ENCODE results near the gene MTG2. TPM values are rescaled to one million over a fixed set of nuclear protein-coding genes. Genes with fewer than 3 reads are reported as not detected.
A peak's percentile ranks its signal among the peaks of the same experiment; 100 is the strongest.

Gene MTG2
- total and polyA plus RNA-seq, 2 of the 13 experiments (the other 11 are each of a cell fraction or from before 2014, with no cell fraction given), result 20.4 to 37.8 TPM

GRCh38 chr20:62137478-62138203 is 45.2 kb upstream of the MTG2 start:
- Histone ChIP-seq H3K36me3 (replicated peaks in 1 of 2; ENCODE audit: control insufficient read depth in 1 of 2, insufficient read depth in 2 of 2, low read length in 2 of 2) (peaks cover 51 to 75% of the 10 kb centered on the region in 2 experiments), H3K4me1 (ENCODE audit: insufficient read depth, low read length) (peaks cover 50% of the 10 kb centered on the region), H3K9me3 (ENCODE audit: low read length) (no peaks in the 10 kb centered on the region), H4K20me1 (ENCODE audit: insufficient read depth, low read length) (peaks cover 56% of the 10 kb centered on the region), H3K4me3 (replicated peaks in 1 of 3; ENCODE audit: insufficient read depth in 1 of 3, low read depth in 2 of 3, low read length in 3 of 3) (no peak overlapping the region), H3K79me2 (ENCODE audit: insufficient read depth, low read length) (peaks cover 36% of the 10 kb centered on the region), H2AFZ (ENCODE audit: low read length) (no peak overlapping the region), H3K9ac (ENCODE audit: insufficient read depth, low read depth, low read length) (no peak overlapping the region), H3K27ac (ENCODE audit: extremely low read length, insufficient read depth, low read length) (no peak overlapping the region), H3K4me2 (ENCODE audit: low read depth, low read length) (no peak overlapping the region), H3K27me3 (ENCODE audit: control insufficient read depth in 1 of 2, insufficient read depth in 2 of 2, low read length in 2 of 2) (no peaks in the 10 kb centered on the region; a peak in 1 of 5 replicates)
- no peak for DNase-seq (ENCODE audit: low spot score)
- no peak for FAIRE-seq
- CTCF ChIA-PET (ENCODE audit: low intra/inter-chr PET ratio, low total read pairs), result interaction anchor here (0.8 to 3.5 kb wide), 3 partner anchors 71 to 157 kb away, joined by 3 to 48 read pairs (median 6); no protein-coding TSS in a partner anchor
- BruUV-seq (replicated peaks), result no TSS peak
- ATAC-seq, result no peak
- in situ Hi-C loops (cut with HindIII; ENCODE audit: extremely low pct_ligation_motif_present, low pct_unique_long_range_greater_than_20kb) (no loop called here), intact Hi-C loops (cut with micrococcal nuclease; ENCODE audit: unreplicated experiment) (loop anchor here (1.0 to 5.0 kb wide), 3 partner anchors 15 to 126 kb away; partner anchors contain the start of genes LSM14B and TAF4)
- POLR2A ChIA-PET, result interaction anchor here (4.1 to 7.8 kb wide), 3 partner anchors 15 to 127 kb away, joined by 15 to 86 read pairs (median 35); partner anchors contain the start of genes LSM14B and TAF4
- WGBS (ENCODE audit: low lambda C conversion rate), result 97% methylated on average over 8 of the region's 8 CpGs
- TF ChIP-seq ZNF678 (CRISPR knock-in tag; IDR thresholded peaks at IDR 0.05), result no peak
- no peak for TF ChIP-seq ZSCAN22 (CRISPR knock-in tag; IDR thresholded peaks at IDR 0.05)
- no peak for TF ChIP-seq NFIB (CRISPR knock-in tag; IDR thresholded peaks at IDR 0.05; ENCODE audit: borderline replicate concordance)
- TF ChIP-seq ARID4A (CRISPR knock-in tag; IDR thresholded peaks at IDR 0.05; ENCODE audit: borderline replicate concordance), result peak; percentile 30; the same call in 1 of the 2 replicates
- TF ChIP-seq ZNF235 (CRISPR knock-in tag; IDR thresholded peaks at IDR 0.05; ENCODE audit: borderline replicate concordance), result 0 out of 2 replicates have a peak, but pooled peaks have one; percentile 35
- TF ChIP-seq ZBTB49 (CRISPR knock-in tag; IDR thresholded peaks at IDR 0.05; ENCODE audit: borderline replicate concordance), result no peak
- TF ChIP-seq ZBTB21 (CRISPR knock-in tag; IDR thresholded peaks at IDR 0.05), result no peak
- TF ChIP-seq ZNF253 (CRISPR knock-in tag; IDR thresholded peaks at IDR 0.05; ENCODE audit: borderline replicate concordance), result no peak
- TF ChIP-seq FLYWCH1 (CRISPR knock-in tag; IDR thresholded peaks at IDR 0.05), result no peak
- TF ChIP-seq ZC3H13 (CRISPR knock-in tag; IDR thresholded peaks at IDR 0.05), result peak; percentile 86
- TF ChIP-seq DBP (CRISPR knock-in tag; IDR thresholded peaks at IDR 0.05; ENCODE audit: not compliant biosample characterization), result no peak
- 0 out of 2 replicates have a peak, but pooled peaks have one; percentile 53 for TF ChIP-seq NRL (CRISPR knock-in tag; IDR thresholded peaks at IDR 0.05; ENCODE audit: borderline replicate concordance)
- no peak for TF ChIP-seq ZNF788 (CRISPR knock-in tag; IDR thresholded peaks at IDR 0.05; ENCODE audit: borderline replicate concordance)
- no peak for TF ChIP-seq PAX8 (CRISPR knock-in tag; IDR thresholded peaks at IDR 0.05; ENCODE audit: borderline replicate concordance)

Data from HepG2 (cell line).